H1 (cell line): Measurements from ENCODE around the gene MIB1. TPM values are rescaled to one million over a fixed set of nuclear protein-coding genes. Genes with fewer than 3 reads are reported as not detected.
A peak's percentile ranks its signal among the peaks of the same experiment; 100 is the strongest.

Experiments used
- CTCF ChIA-PET: fragments of 300-600 bp; sonication (Branson Sonifier 250); formaldehyde crosslinking; loops from one replicate; lab custom pipeline; 2021; ENCODE audit not compliant: partially characterized antibody; lab: Charles Lee
- POLR2A ChIA-PET: fragments of 300-600 bp; sonication (Branson Sonifier 250); formaldehyde crosslinking; loops from one replicate; lab custom pipeline; 2021; ENCODE audit warnings: inconsistent platforms; ENCODE audit not compliant: partially characterized antibody; lab: Charles Lee
- DNase-seq, 2 experiments: peaks; one replicate each; pipeline versions ENCODE4 v3.0.0 to v3.0.0-alpha.2; 2010 to 2022; ENCODE audit warnings: low spot score in 2 of 2, low read depth in 1 of 2, mixed read lengths in 1 of 2
- FAIRE-seq: peaks from 2 replicates; lab custom pipeline; 2011; peaks lifted over from hg19 to GRCh38; lab: Jason Lieb, UNC
- H2AFZ ChIP-seq: 2 replicates; pipeline ENCODE4 v1.8.1; 2012; ENCODE audit warnings: low read length, inconsistent platforms
- H2AK5ac ChIP-seq: 2 replicates; pipeline ENCODE4 v1.6.1; 2013; ENCODE audit warnings: low read depth, low read length
- H2BK120ac ChIP-seq: replicated peaks from 2 replicates; pipeline ENCODE3; 2013; ENCODE audit warnings: low read depth, low read length, inconsistent platforms
- H2BK12ac ChIP-seq: 2 replicates; pipeline ENCODE4 v1.6.1; 2013; ENCODE audit warnings: low read depth, low read length
- H2BK15ac ChIP-seq: 2 replicates; pipeline ENCODE4 v1.6.1; 2013; ENCODE audit warnings: low read length
- H2BK20ac ChIP-seq: 2 replicates; pipeline ENCODE4 v1.6.1; 2013; ENCODE audit warnings: low read length
- H2BK5ac ChIP-seq: 2 replicates; pipeline ENCODE4 v1.6.1; 2013; ENCODE audit warnings: low read depth, low read length
- H3K14ac ChIP-seq: 2 replicates; pipeline ENCODE4 v1.6.1; 2013; ENCODE audit warnings: inconsistent platforms; ENCODE audit not compliant: insufficient read length
- H3K18ac ChIP-seq: 2 replicates; pipeline ENCODE4 v1.6.1; 2013; ENCODE audit warnings: low read length; ENCODE audit errors: extremely low read depth
- H3K23ac ChIP-seq: 2 replicates; pipeline ENCODE4 v1.6.1; 2013; ENCODE audit warnings: inconsistent platforms; ENCODE audit not compliant: insufficient read length
- H3K23me2 ChIP-seq: 2 replicates; pipeline ENCODE4 v1.6.1; 2013; ENCODE audit warnings: low read depth, low read length
- H3K27ac ChIP-seq: 2 replicates; pipeline ENCODE4 v1.6.1; 2011; ENCODE audit warnings: low read depth, low read length, inconsistent platforms
- H3K27me3 ChIP-seq, 4 experiments: replicated peaks in 1 of 4; 1 replicate in 1 of 4; 2 replicates in 3 of 4; pipeline versions ENCODE4 v1.6.1 to v1.8.1; 2011 to 2013; ENCODE audit warnings: low read length in 3 of 4, mild to moderate bottlenecking in 3 of 4, inconsistent platforms in 2 of 4, mixed read lengths in 2 of 4, moderate library complexity in 1 of 4; ENCODE audit not compliant: control insufficient read depth in 3 of 4, insufficient read depth in 3 of 4; ENCODE audit errors: extremely low read depth in 1 of 4
- H3K36me3 ChIP-seq, 4 experiments: 2 replicates each; pipeline versions ENCODE4 v1.6.1 to v1.8.1; 2011 to 2013; ENCODE audit warnings: mild to moderate bottlenecking in 4 of 4, low read length in 3 of 4, moderate library complexity in 2 of 4, control low read depth in 1 of 4, inconsistent platforms in 1 of 4; ENCODE audit not compliant: insufficient read depth in 4 of 4, control insufficient read depth in 2 of 4
- H3K4ac ChIP-seq: replicated peaks from 2 replicates; pipeline ENCODE3; 2013; ENCODE audit warnings: low read length, low read depth, mixed read lengths, inconsistent platforms; ENCODE audit not compliant: insufficient read length
- H3K4me1 ChIP-seq, 4 experiments: replicated peaks in 1 of 4; 1 replicate in 1 of 4; 2 replicates in 3 of 4; pipeline versions ENCODE4 v1.6.1 to v1.8.1; 2011 to 2013; ENCODE audit warnings: low read length in 3 of 4, inconsistent platforms in 2 of 4, mixed read lengths in 1 of 4; ENCODE audit not compliant: insufficient read depth in 4 of 4, control insufficient read depth in 3 of 4
- H3K4me2 ChIP-seq, 2 experiments: 2 replicates each; pipeline versions ENCODE4 v1.6.1 to v1.8.1; 2011 to 2013; ENCODE audit warnings: low read depth in 2 of 2, low read length in 2 of 2, control low read depth in 1 of 2, inconsistent platforms in 1 of 2, mild to moderate bottlenecking in 1 of 2; ENCODE audit not compliant: insufficient read depth in 1 of 2
- H3K4me3 ChIP-seq, 4 experiments: fragments of 200-600, 300-600 bp in 1 of 4; sonication (generic), shearing (Covaris generic), sonication (Bioruptor Twin) in 1 of 4; 2 replicates each; pipeline versions ENCODE4 v1.5.1 to v1.8.1; 2011 to 2016; ENCODE audit warnings: low read length in 4 of 4, low read depth in 3 of 4, control low read depth in 2 of 4, inconsistent platforms in 2 of 4, mild to moderate bottlenecking in 2 of 4, mixed read lengths in 1 of 4, moderate library complexity in 1 of 4; ENCODE audit not compliant: insufficient read depth in 2 of 4; ENCODE audit errors: extremely low read depth in 1 of 4
- H3K56ac ChIP-seq: replicated peaks from 2 replicates; pipeline ENCODE3; 2013; ENCODE audit warnings: low read depth, mild to moderate bottlenecking, mixed read lengths, low read length, inconsistent platforms; ENCODE audit not compliant: insufficient read length
- H3K79me1 ChIP-seq: 2 replicates; pipeline ENCODE4 v1.6.1; 2013; ENCODE audit warnings: low read depth, low read length, control low read depth
- H3K79me2 ChIP-seq, 2 experiments: 2 replicates each; pipeline versions ENCODE4 v1.6.1 to v1.8.1; 2012 to 2013; ENCODE audit warnings: low read length in 2 of 2, mild to moderate bottlenecking in 2 of 2, inconsistent platforms in 1 of 2; ENCODE audit not compliant: insufficient read depth in 2 of 2, control insufficient read depth in 1 of 2
- H3K9ac ChIP-seq, 4 experiments: replicated peaks in 1 of 4; 1 replicate in 1 of 4; 2 replicates in 3 of 4; pipeline versions ENCODE4 v1.6.1 to v1.8.1; 2011 to 2013; ENCODE audit warnings: low read depth in 3 of 4, low read length in 3 of 4, control low read depth in 2 of 4, mild to moderate bottlenecking in 2 of 4, moderate library complexity in 2 of 4, inconsistent platforms in 1 of 4; ENCODE audit errors: extremely low read depth in 1 of 4
- H3K9me3 ChIP-seq, 2 experiments: 2 replicates each; pipeline versions ENCODE4 v1.6.1 to v1.8.1; 2012 to 2013; ENCODE audit warnings: mild to moderate bottlenecking in 2 of 2, moderate library complexity in 2 of 2, control low read depth in 1 of 2, inconsistent platforms in 1 of 2, low read depth in 1 of 2, low read length in 1 of 2, mixed read lengths in 1 of 2; ENCODE audit not compliant: insufficient read depth in 2 of 2
- H4K20me1 ChIP-seq, 2 experiments: replicated peaks in 1 of 2; 2 replicates each; pipeline versions ENCODE3 to v1.8.1; 2011 to 2013; ENCODE audit warnings: inconsistent platforms in 2 of 2, low read length in 2 of 2, mild to moderate bottlenecking in 1 of 2; ENCODE audit not compliant: insufficient read depth in 2 of 2, control insufficient read depth in 1 of 2
- H4K5ac ChIP-seq: 2 replicates; pipeline ENCODE4 v1.6.1; 2013; ENCODE audit warnings: low read length, low read depth, mixed read lengths, inconsistent platforms; ENCODE audit not compliant: insufficient read length
- H4K8ac ChIP-seq: 2 replicates; pipeline ENCODE4 v1.8.0; 2013; ENCODE audit warnings: mild to moderate bottlenecking, moderate library complexity, low read length, inconsistent platforms; ENCODE audit not compliant: insufficient read depth; ENCODE audit errors: extremely low read depth
- H4K91ac ChIP-seq: replicated peaks from 2 replicates; pipeline ENCODE3; 2013; ENCODE audit warnings: low read length, mixed read lengths, inconsistent platforms; ENCODE audit not compliant: insufficient read length
- ASH2L ChIP-seq: fragments of 200-600, 300-600 bp; sonication (generic); IDR thresholded peaks from one replicate; pipeline ENCODE4 v1.7.1; 2017; ENCODE audit warnings: low read length
- KDM1A ChIP-seq: fragments of 200-600, 300-600 bp; sonication (generic); IDR thresholded peaks from 2 replicates; pipeline ENCODE4 v1.7.1; 2016; ENCODE audit warnings: mild to moderate bottlenecking, low read length, borderline replicate concordance
- KDM4A ChIP-seq: IDR thresholded peaks from one replicate; pipeline ENCODE4 v1.7.1; 2012; ENCODE audit warnings: low read depth, mild to moderate bottlenecking, moderate library complexity, low read length, inconsistent platforms; ENCODE audit not compliant: severe bottlenecking
- PHF8 ChIP-seq: fragments of 200-600 bp; sonication (generic); conservative IDR thresholded peaks from 2 replicates; pipeline ENCODE4 v1.7.1; 2012; ENCODE audit warnings: low read depth, mild to moderate bottlenecking, inconsistent platforms, low read length, moderate library complexity
- SIN3A ChIP-seq, 2 experiments: IDR thresholded peaks in 1 of 2; conservative IDR thresholded peaks in 1 of 2; 2 replicates each; pipeline ENCODE4 v1.6.1; 2011 to 2012; ENCODE audit warnings: low read length in 2 of 2, improper control_type of control experiment in 1 of 2, low read depth in 1 of 2, mild to moderate bottlenecking in 1 of 2
- WGBS, 2 experiments: shearing (Covaris generic) in 1 of 2; methylation state at CpG; one replicate each; pipeline versions ENCODE4 v1.1.6 to v1.1.7; 2013 to 2015; ENCODE audit warnings: low lambda C conversion rate in 2 of 2, mixed read lengths in 2 of 2, inconsistent platforms in 1 of 2, low coverage in 1 of 2, missing lambda C conversion rate in 1 of 2; ENCODE audit not compliant: insufficient replicate concordance in 2 of 2, insufficient coverage in 1 of 2, insufficient read length in 1 of 2; ENCODE audit errors: extremely low coverage in 1 of 2, missing lambda C conversion rate in 1 of 2; 5-methylcytosine and 5-hydroxymethylcytosine counted together
- polyA plus RNA-seq, 7 experiments: library from polyadenylated mRNA; depleted of rRNA in 3 of 7; stranded (reverse) in 5 of 7; unstranded in 2 of 7; fragments of >200 nt in 5 of 7; fragments of 200-250 nt in 2 of 7; gene quantifications; 1 replicate in 5 of 7; 2 replicates in 1 of 7; 4 replicates in 1 of 7; pipeline versions ENCODE4 v1.2.1 to v1.2.3, GENCODE V29; 2011 to 2013; ENCODE audit warnings: missing spikeins in 2 of 7, mixed read lengths in 2 of 7
- total RNA-seq: library from RNA; stranded (reverse); fragmentation: NEBNext Ultra II Directional; extraction: Animal tissue kit (Norgen Biotek cat#: 25700); gene quantifications from 2 replicates; pipeline ENCODE4 v1.2.1, GENCODE V29; 2021

MIB1 gene
- total and polyA plus RNA-seq, 2 of the 8 experiments (the other 6 are each of a cell fraction or from before 2014, with no cell fraction given), result 8.2 to 60.3 TPM

- Histone ChIP-seq H2AFZ (no peak overlapping the region), H3K9me3 (no peaks in the 10 kb centered on the region), H3K18ac (no peak overlapping the region; the same call in 1 of the 2 replicates), H3K56ac (peak overlapping the region; percentile 9), H3K27me3 (no peaks in the 10 kb centered on the region), H3K27ac (peak overlapping the region; percentile 14; the same call in 1 of the 2 replicates), H2BK120ac (no peak overlapping the region), H4K91ac (no peak overlapping the region), H3K9ac (peak overlapping the region; percentile 71 to 85 (median 80); a peak in 6 of 7 replicates), H3K23me2 (peaks cover 6% of the 10 kb centered on the region; the same call in 1 of the 2 replicates), H3K23ac (no peak overlapping the region), H4K20me1 (peaks cover 20 to 22% of the 10 kb centered on the region in 2 experiments), H2BK5ac (no peak overlapping the region), H3K4ac (peak overlapping the region; percentile 38), H3K36me3 (no peaks in the 10 kb centered on the region), H4K8ac (peak overlapping the region; percentile 79), H2BK15ac (no peak overlapping the region), H3K79me1 (no peaks in the 10 kb centered on the region), H3K4me3 (peak overlapping the region; percentile 83 to 94 (median 88)), H3K14ac (no peak overlapping the region), H3K79me2 (peaks cover 15 to 53% of the 10 kb centered on the region in 2 experiments), H3K4me1 (peaks cover 0 to 8% (median 4%) of the 10 kb centered on the region in 4 experiments; a peak in 4 of 7 replicates), H2AK5ac (no peak overlapping the region), H3K4me2 (peak overlapping the region; percentile 80 to 88), H2BK20ac (no peak overlapping the region), H4K5ac (no peak overlapping the region), H2BK12ac (no peak overlapping the region)
- TF ChIP-seq KDM4A (peak; percentile 16), PHF8 (peak; percentile 21; the same call in 1 of the 2 replicates), SIN3A (conservative IDR thresholded peaks at IDR 0.05 in 1 of 2, IDR thresholded peaks at IDR 0.05 in 1 of 2; ENCODE audit: low read depth in 1 of 2, low read length in 2 of 2) (peak in 1 of 2 experiments; percentile 62; a peak in 1 of 4 replicates), ASH2L (peak; percentile 47), KDM1A (no peak)
- ChIA-PET CTCF (interaction anchor here (0.6 to 0.7 kb wide), 2 partner anchors 14 to 42 kb away, joined by 3 read pairs; no protein-coding TSS in a partner anchor), POLR2A (interaction anchor here (0.9 to 2.9 kb wide), 6 partner anchors 8 to 253 kb away, joined by 3 to 19 read pairs (median 6); partner anchors contain the start of genes ABHD3, ESCO1 and SNRPD1)
- FAIRE-seq (no peak), DNase-seq (peak in 1 of 2 experiments; percentile 63)
- 3% methylated on average over 48 of the region's 49 CpGs; no CpG with 5 or more reads in 1 of the 2 experiments for WGBS, 2 experiments
Observed at GRCh38 chr18:21741562-21742314, 1.1 kb downstream of the MIB1 start.
